HL-60 (cell line): Measurements from ENCODE around the gene PDGFC.

Experiments used
- DNase-seq, 2 experiments: peaks; one replicate each; pipeline ENCODE4 v3.0.0-alpha.2; 2010 to 2020; ENCODE audit warnings: low read depth in 1 of 2, low spot score in 1 of 2
- H3K27ac ChIP-seq: fragments of 250-450 bp; sonication (Bioruptor Pico); replicated peaks from 2 replicates; pipeline ENCODE4 v1.5.1; 2020; ENCODE audit warnings: mild to moderate bottlenecking, moderate library complexity
- H3K27me3 ChIP-seq: fragments of 250-450 bp; sonication (Bioruptor Pico); 2 replicates; pipeline ENCODE4 v1.5.1; 2021; ENCODE audit warnings: mild to moderate bottlenecking, moderate library complexity; ENCODE audit not compliant: insufficient read depth, poor library complexity, severe bottlenecking
- H3K4me3 ChIP-seq: replicated peaks from 2 replicates; pipeline ENCODE4 v1.5.1; 2011; ENCODE audit warnings: mild to moderate bottlenecking, control low read depth, low read length; ENCODE audit not compliant: insufficient read depth
- CTCF ChIP-seq: IDR thresholded peaks from one replicate; pipeline ENCODE4 v1.5.1; 2011; ENCODE audit warnings: low read length, control low read depth, inconsistent platforms; ENCODE audit not compliant: insufficient read depth
- GABPA ChIP-seq: IDR thresholded peaks from 2 replicates; pipeline ENCODE4 v1.6.1; 2012; ENCODE audit warnings: low read depth
- POLR2AphosphoS5 ChIP-seq: IDR thresholded peaks from 2 replicates; pipeline ENCODE4 v1.6.1; 2012; ENCODE audit warnings: low read depth
- REST ChIP-seq: IDR thresholded peaks from 2 replicates; pipeline ENCODE4 v1.6.1; 2012; ENCODE audit warnings: low read depth; ENCODE audit not compliant: insufficient replicate concordance
- SPI1 ChIP-seq: IDR thresholded peaks from 2 replicates; pipeline ENCODE4 v1.6.1; 2012; ENCODE audit warnings: low read depth, mild to moderate bottlenecking, borderline replicate concordance

Gene PDGFC

GRCh38 chr4:156865451-156865850 is 106.1 kb downstream of the PDGFC start:
- no peak overlapping the region for H3K4me3 ChIP-seq
- no peak for DNase-seq
- no peak overlapping the region for H3K27ac ChIP-seq
- no peak for TF ChIP-seq GABPA
- no peak for TF ChIP-seq REST
- no peak for TF ChIP-seq CTCF
- TF ChIP-seq POLR2AphosphoS5: no peak
- TF ChIP-seq SPI1: no peak
- no peaks in the 10 kb centered on the region for H3K27me3 ChIP-seq

- TF ChIP-seq POLR2AphosphoS5 (no peak), CTCF (no peak), GABPA (no peak), SPI1 (no peak), REST (no peak)
- DNase-seq: no peak
- H3K27me3 ChIP-seq: no peaks in the 10 kb centered on the region
- H3K27ac ChIP-seq: no peak overlapping the region
- no peak overlapping the region for H3K4me3 ChIP-seq
Measured at GRCh38 chr4:156858071-156858470, 113.5 kb downstream of the PDGFC start.

DNA sequence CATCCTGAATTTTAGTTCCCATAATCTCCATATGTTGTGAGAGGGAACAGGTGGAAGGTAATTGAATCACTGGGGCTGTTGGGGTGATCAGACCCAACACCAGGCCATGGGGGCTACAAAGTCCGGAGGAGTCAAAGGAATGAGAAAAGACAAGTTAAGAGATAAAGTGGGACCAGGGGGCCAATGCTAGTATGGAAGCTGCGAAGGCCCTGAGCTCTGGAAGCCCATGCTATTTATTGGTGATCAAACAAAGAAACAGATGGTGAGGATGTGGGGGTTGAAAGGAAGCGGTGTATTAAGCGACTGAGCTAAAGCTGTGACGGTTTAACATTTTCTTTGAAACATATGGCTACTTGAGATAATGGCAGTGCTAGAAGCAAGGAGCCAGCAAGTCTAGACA is 132.8 kb downstream of the PDGFC start:
- Histone ChIP-seq H3K27me3 (no peaks in the 10 kb centered on the region), H3K4me3 (no peak overlapping the region), H3K27ac (no peak overlapping the region)
- no peak for TF ChIP-seq CTCF
- no peak for TF ChIP-seq GABPA
- no peak for TF ChIP-seq REST
- no peak for TF ChIP-seq POLR2AphosphoS5
- TF ChIP-seq SPI1: no peak
- DNase-seq: no peak
